Right renal cortex interstitium (tissue), 3 donors: Measurements from ENCODE around the gene RPS18. TPM values are rescaled to one million over a fixed set of nuclear protein-coding genes. Genes with fewer than 3 reads are reported as not detected.
"Not testable (repeated sequence)": the region's sequence is repeated elsewhere in the genome, so short reads cannot be mapped to it uniquely, and the experiment has no call there.

Experiments
- DNase-seq, 3 donors: peaks; one replicate each; pipeline ENCODE4 v3.0.0-alpha.2; 2013; ENCODE audit warnings: low read depth in 3 of 3, low spot score in 2 of 3
- polyA plus RNA-seq, 3 donors: library from polyadenylated mRNA; unstranded; fragments of 120-200 nt; gene quantifications; one replicate each; pipeline ENCODE4 v1.2.1, GENCODE V29; 2013; ENCODE audit not compliant: insufficient read length in 3 of 3

RPS18 gene
- polyA plus RNA-seq, result 1,000 to 10,000 TPM; 3,550 to 3,817 (median 3,658) TPM

DNA sequence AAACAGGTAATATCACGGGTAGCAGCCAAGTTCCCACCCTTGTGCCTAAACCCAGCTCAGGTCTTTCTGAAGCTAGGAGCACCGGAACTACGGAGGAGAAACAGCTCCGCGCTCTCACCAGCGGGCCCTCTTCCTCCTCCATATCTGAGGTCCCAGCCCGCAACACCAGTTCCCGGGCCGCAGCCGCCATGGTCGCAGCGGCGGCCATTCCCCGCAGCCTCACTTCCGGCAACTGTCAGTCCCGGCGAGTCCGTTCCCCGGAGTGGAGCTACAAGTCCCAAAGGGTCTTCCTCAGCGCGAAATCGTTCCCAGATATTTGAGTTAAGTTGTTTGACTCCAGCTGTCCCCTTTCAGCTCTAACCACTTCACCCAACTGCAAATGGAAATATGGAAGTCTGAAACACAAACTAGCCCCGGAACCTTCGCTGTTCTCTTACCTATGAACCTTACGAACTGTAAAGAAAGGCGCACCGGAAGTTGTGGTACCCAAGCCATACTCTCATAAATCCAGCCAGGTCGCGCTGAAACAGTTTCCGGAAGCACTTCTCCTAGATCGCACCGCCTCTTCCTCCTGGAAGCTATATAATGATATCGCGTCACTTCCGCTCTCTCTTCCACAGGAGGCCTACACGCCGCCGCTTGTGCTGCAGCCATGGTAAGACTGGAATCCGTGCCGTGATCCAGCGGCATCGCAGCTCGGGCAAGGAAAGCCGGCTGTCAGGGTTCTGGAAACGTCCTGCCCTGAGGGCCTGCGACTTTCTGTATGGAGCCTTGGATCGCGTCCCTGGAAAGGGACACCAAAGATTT is at the start of gene RPS18, which contains the start of gene VPS52:
Gene RPS18 (plus strand): TSS at position 608 of the 807 bp plus-strand sequence. CDS start 45 bp downstream, at position 653.
Gene VPS52 (minus strand): TSS at position 409 of the 807 bp plus-strand sequence. CDS start 201 bp downstream, at position 208.
- peak; percentile 98 to 100 (median 99) for DNase-seq

DNA sequence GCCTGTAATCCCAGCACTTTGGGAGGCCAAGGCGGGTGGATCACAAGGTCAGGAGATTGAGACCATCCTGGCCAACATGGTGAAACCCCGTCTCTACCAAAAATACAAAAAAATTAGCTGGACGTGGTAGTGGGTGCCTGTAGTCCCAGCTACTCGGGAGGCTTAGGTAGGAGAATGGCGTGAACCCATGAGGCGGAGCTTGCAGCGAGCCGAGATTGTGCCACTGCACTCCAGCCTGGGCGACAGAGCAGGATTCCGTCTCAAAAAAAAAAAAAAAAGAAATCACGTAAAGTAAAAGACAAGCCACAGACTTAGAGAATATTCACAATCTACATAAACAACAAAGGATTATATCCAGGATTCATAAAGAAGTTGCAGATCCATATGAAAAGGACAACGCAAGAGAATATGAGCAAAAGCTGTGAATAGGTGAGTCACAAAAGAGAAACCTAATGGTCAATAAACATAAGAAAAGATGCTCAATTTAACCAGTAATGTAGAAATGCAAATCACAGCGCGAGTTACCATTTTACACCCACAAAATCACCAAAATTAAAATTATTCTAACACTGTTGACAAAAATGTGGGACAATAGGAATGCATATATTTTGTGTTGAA is 45.3 kb upstream of the RPS18 start:
- not testable (repeated sequence) for DNase-seq

DNA sequence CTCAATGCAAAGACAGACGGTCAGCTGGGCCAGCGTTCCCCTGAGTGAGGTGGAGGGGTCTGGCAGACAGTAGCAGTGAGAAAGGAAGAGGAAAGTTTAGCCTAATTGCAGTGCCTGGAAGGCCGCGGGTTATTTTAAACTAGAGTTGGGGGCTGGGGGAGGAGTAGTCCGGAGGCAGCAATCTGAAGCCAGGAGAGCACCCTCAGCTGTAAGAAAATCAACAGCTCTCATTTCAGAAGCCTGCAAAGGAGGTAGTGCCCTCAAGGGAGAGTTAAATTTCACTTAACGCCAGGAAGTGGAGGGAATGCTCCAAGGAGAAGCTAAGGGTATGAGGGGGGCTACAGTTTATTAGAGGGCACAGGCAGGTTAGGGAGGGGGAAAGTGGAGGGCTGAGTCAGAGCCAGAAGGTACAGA is 36.6 kb upstream of the RPS18 start:
- DNase-seq, result no peak

DNA sequence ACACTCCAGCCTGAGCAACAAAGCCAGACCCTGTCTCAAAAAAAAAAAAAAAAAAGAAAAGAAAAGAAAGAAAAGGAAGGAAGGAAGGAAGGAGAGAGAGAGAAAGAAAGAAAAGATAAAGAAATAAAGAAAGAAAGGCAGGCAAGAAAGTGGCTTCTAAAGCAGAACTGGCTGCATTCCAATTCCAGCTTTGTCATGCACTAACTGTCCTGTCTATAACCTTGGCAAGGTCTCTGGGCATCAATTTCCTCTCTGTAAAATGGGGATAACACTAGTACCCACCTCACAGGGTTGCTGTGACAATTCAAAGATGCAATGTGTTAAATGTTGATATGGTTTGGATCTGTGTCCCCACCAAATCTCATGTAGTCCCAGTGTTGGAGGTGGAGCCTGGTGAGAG is 35.5 kb upstream of the RPS18 start:
- DNase-seq, result no peak

DNA sequence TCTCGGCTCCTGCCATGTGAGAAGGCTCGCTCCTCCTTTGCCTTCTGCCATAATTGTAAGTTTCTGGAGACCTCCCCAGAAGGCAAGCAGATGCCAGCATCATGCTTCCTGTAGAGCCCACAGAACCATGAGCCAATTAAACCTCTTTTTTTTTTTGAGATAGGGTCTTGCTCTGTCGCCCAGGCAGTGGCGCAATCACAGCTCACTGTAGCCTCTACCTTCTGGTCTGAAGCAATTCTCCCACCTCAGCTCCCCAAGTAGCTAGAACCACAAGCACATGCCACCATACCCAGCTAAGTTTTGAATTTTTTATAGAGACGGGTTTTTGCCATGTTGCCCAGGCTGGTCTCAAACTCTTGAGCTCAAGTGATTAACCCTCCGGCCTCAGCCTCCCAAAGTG is 35.0 kb upstream of the RPS18 start:
- no peak for DNase-seq

DNA sequence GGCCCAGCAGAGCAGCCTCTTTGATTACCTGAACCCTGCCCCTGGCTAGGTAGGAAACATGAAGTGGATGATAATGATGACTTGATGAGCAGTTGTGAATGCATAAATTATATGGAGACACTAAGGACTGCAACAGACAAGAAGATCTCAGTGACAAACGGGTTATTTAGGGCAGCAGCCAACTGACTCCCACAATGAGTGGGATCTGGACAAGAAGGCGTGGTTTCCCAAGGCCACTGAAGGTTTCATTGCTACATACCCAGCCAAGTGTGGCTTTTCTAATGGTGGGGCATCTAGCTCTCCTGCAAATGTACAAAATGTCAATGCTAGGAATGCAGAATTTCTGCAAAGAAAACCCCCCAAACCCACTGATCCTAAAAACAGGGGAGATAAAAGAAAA is 34.1 kb upstream of the RPS18 start:
- DNase-seq, result no peak

DNA sequence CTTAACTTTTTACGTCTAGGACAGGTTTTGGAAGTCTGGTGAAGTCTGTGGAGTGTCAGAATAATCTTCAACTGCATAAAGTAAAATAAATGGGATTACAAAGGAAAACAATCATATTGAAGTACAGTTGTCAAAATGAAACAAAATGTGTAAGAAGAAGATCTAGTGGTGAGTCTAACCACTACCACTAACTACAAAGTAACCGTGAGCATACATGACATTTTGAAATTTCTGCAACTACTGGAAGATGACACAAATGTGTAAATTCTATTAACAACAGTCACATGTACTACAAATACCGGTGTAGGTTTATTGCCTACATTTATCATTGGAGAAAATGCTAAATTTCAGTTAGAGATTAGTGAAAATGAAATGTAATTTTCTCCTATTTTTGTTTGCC is 29.9 kb upstream of the RPS18 start:
- DNase-seq, result no peak

DNA sequence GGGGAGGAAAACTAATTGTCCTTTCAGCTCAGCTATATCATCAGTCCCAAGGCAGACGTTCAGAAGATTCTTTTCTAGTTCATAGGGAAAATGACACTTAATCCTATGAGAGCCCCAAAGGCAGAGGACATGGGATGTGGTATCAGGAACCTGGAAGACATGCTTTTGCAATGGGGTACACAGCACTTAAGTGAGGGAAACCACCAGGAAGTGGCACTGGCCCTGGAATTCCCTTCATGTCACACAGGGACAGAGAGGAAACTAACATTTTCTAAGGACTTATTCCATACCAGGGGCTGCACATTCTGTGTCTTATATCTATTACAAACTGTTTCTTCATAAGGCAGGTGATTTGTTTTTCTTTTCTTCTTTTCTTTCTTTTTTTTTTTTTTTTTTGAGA is 28.4 kb upstream of the RPS18 start:
- no peak for DNase-seq

DNA sequence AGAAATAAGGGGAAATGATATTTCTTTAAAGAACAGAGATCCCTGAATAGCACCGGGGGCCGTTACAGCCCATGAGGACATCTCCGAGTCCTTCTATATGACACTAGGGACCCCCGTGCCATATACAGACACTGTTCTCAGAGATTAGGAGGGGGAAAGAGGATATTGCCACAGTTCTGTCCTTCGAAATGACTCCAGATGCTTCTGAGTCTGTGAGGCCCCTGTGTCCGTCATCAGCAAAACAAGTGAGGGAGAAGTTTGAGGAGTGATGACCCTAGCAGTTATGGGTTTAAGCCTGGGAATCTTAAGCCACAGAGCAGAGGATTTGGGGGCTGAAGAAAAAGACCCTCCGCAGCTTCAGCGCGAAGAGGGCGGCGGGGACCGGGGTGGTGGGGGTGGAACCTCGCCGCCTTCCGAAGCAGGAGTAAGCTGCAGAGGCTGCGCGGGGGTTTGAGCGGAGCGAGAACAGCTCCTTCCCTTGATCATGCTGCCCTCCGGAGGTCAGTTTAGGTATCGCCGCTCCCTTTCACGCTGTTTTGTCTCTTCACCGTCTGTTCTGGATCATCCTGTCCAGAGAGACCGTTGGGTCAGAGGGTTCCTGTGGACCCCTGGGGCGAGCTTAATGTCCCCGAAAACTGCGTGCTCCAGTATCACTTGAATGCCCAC is 23.8 kb upstream of the RPS18 start:
- DNase-seq, result peak; percentile 82 to 87 (median 83)

DNA sequence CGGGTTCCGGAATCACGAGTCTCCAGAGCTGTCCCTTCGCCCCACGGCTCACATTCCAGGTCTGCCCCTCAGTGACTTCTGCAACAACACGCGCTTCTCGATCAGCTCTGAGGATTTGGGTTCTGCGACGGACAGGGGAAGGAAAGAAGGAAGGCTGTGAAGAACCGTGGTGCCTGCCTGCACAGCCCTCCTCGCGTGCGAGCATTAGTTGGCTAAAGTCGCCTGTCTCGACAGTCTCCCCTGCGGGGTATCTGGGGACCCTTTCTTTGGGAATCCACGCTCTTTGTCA is 23.3 kb upstream of the RPS18 start:
- DNase-seq, result peak in 1 of 3 donors; percentile 47

DNA sequence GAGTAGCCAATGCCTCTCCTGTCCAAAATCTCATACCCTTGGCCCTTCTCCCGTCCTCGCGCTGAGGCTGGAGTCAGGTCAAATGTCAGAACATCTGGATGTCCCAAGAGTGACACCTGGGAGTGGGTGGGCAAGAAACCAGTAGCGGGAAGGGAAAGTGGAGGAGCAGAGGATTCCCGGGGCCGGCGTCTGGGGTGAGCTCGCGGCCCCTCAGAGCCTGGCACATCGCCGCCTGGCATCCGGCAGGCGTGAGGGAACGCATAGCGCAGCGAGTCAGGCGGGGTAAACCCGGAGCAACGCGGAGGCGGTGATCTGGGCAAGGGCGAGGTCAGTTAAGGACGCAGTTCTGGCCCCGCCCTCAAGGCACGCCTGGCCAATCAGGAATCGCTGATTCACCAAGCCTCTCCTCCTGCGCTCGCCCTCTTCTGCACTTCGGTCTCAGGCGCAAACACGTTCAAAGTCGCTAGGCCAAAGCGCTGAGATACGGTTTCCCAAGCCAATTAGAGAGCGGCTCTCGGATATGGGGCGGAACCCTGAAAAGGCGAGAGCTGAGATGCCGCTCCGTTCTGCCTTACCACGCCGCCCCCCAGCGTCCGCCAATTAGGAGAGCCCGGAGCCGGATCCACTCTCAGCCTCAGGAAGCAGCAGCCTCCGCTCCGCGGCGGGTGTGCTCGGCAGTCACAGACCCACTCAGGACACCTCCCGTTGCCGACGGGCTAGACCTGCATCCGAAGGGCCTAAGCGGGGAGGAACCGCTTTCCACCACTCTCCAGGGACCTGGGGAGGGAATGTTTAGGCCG is 22.7 kb upstream of the RPS18 start:
- DNase-seq, result peak; percentile 91 to 96 (median 93)

DNA sequence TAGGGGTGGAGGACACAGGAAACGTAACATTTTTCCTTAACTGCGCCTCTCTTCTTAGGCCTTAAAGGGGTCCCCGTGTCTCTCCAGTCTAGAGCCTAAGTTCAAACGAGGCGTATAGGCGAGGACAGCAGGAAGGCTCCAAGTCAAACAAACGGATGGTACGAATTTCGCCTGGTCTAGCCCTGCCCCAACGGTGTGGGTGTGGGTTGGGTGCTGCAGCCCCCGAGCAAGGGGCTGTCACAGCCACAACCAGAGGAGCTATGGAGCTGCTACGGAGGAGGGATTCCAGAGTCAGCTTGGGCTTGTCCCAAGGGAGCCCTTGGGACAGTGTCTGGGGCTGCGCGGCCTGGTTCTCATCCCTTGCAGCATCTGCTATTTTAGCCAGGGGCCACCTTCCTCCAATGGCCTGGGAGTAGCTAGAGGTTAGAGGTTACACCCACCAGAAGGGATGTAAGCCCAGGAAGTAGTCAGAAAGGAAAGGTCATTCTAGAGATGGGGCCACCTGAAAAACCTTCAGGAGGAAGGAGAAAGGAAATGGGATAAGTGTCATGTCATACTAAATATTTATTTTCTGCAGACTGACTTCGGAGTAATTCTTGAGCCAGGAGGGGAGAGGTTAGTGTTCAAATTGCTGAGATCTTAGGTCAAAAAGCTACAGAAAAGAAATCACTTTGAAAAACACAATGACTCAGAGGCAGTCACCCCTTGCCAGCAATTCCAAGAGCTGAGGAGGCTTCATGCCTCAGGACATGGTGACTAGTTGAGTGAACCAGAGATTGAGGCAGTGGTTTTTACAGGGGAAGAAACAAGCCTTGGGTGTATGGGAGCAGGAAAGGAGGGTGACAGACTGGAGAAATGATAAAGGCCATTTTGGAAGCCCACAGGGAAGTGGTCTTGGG is 21.9 kb upstream of the RPS18 start:
- DNase-seq, result no peak

DNA sequence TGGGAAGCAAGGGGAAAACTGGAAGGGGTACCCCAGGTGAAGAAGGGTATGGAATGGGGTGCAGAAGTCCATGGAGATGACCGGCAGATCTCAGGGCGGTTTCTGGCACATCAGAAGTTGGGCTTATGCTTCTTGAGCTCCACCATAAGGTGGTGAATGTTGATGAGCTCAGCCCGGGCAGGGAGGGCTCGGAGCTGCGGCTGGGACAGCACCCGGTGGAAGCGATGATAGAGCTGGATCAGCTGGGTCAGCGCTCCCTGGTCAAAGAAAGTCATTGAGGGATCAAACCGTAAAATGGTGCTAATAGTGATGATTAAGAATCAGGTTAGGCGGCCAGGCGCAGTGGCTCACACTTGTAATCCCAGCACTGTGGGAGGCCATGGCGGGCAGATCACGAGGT is 21.1 kb upstream of the RPS18 start:
- no peak for DNase-seq

DNA sequence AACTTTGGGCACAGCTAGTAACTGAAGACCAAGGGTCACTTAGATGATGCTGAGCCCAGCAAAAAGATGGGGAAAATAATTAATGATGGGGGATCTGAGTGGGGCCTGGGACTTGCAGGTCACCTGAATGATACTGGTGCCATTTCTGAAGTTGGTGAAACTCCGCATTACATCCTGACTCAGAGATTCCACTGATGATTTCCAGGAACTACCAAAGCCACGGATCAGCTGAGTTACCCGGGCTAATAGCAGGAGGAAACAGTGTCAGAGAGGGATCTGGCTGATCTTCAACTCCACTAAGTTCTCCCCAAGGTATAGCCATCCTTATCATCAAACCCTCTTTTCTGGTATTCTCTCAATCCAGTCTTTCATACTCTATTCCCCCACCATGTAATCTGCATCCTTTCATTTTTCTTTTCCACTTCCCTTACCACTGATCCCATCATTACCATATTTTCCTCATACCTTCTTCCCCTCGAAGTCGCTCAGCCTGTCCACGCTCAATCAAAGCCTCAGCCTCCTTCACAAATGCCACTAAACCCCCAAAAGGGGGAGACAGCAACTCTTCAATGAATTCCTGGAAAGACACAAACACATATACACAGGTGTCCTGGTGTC is 20.4 kb upstream of the RPS18 start:
- DNase-seq, result no peak

DNA sequence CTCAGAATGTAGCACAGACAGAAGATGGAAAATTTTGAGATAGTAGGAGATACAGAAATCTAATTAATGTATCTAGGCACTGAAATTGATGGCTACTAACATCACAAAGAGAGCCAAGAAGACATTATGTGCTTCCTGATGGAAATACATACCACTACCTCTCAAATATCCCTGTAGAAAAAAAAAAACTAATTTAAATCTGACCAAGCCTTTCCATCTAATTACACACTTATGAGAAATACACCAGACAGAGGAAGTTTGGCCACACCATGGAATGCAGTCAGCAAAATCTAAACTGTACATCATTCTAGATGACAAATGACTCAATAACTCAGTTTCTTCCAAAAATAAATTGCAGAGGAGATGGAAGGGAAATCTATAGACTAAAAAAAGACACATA is 19.1 kb upstream of the RPS18 start:
- no peak for DNase-seq

DNA sequence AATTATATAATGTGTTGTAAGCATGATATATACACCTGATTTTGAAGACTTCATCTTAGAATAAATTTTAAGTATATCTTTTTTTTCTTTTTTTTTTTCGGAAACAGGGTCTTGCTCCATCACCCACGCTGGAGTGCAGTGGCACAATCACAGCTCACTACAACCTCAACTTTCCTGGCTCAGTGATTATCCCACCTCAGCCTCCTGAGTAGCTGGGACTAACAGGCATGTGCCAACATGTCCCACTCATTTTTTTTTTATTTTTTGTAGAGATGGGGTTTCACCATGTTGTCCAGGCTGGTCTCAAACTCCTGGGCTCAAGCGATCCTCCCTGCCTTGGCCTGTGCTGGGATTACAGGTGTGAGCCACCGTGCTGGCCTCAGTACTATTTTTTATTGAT is 17.3 kb upstream of the RPS18 start:
- no peak for DNase-seq

DNA sequence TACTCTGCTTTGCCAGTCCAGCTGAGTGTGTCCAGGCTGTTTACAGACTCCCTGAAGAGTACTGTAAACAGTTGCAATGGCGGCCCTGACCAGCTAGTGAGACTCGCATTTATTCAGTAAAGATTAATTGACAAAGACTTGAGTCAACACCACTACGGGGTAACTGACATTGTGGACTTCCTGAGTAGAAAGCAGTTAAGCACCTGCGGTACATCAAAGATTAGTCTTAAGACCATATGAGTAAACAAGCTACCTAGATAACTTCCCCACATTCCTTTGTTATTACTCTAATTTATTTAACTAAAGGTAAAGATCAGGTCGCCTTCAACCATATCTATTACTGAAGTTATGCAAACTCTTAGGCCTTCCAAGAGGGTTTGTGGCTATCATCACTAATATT is 12.8 kb upstream of the RPS18 start:
- no peak for DNase-seq

DNA sequence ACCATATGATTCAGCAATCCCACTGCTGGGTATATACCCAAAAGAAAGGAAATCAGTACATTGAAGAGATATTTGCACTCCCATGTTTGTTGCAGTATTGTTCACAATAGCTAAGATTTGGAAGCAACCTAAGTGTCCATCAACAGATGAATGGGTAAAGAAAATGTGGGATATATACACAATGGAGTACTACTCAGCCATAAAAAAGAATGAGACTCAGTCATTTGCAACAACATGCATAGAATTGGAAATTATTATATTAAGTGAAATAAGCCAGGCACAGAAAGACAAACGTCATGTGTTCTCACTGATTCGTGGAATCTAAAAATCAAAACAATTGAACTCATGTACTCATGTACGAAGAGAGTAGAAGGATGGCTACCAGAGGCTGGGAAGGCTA is 9.4 kb upstream of the RPS18 start:
- not testable (repeated sequence) for DNase-seq

DNA sequence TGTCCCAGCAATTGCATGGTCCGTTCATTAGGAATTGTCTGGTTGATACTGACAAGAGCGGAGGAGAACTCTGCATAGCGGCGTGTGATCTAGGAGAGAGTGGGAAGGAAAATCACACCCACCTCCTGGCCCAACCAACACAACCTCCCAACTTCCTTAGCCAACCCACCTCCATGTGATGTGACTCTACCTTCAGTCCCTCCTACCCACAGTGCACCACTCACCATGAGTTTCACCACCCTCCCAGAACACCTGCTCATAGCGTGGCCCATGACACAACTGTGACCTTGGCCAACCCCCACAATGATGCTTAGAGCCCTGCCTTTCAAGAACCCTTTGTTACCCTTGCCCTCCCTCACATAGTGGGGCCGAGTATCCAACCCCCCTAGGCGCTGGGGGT is 7.9 kb upstream of the RPS18 start:
- no peak for DNase-seq

DNA sequence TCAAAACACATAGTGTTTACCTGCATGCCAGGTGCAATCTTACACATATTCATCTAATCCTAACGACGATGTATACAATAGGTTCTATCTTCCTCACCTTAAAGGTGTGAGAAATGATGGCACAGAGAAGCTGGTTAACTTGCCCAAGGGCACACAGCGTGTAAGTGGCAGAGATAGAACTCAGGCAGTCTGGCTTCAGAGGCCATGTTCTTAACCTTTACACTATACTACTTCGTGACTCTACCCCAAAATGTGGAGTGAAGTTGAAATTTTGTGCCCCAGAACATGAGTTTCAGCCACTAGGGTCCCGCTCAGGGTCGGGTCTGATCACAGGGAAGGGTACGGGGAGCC is 783 bp upstream of the RPS18 start:
- DNase-seq, result peak in 1 of 3 donors; percentile 38
